Upper lobe of left lung (tissue), 6 donors: Measurements from ENCODE around the gene ISOC2. TPM values are rescaled to one million over a fixed set of nuclear protein-coding genes. Genes with fewer than 3 reads are reported as not detected.

Experiments used
- ATAC-seq, 2 donors: fragments of 200-7000 bp; cut with Tn5 transposase; one replicate each; pipeline ENCODE4 v1.9.1; 2022; ENCODE audit warnings: mild to moderate bottlenecking in 2 of 2, moderate library complexity in 2 of 2; ENCODE audit not compliant: low FRiP score in 2 of 2
- DNase-seq, 2 donors: peaks; one replicate each; pipeline ENCODE4 v3.0.0-alpha.2; 2019 to 2020
- H3K27ac ChIP-seq, 4 donors: fragments of 200-600 bp; sonication (generic); one replicate each; pipeline ENCODE4 v1.5.1; 2016 to 2019
- H3K27me3 ChIP-seq, 4 donors: fragments of 200-600 bp; sonication (generic); one replicate each; pipeline ENCODE4 v1.5.1; 2017 to 2019
- H3K36me3 ChIP-seq, 4 donors: fragments of 200-600 bp; sonication (generic); one replicate each; pipeline ENCODE4 v1.5.1; 2016 to 2019
- H3K4me1 ChIP-seq, 4 donors: fragments of 200-600 bp; sonication (generic); one replicate each; pipeline ENCODE4 v1.5.1; 2018 to 2019
- H3K4me3 ChIP-seq, 4 donors: fragments of 200-600 bp; sonication (generic); one replicate each; pipeline ENCODE4 v1.5.1; 2017 to 2019; ENCODE audit warnings: mild to moderate bottlenecking in 2 of 4, moderate library complexity in 1 of 4
- H3K9me3 ChIP-seq, 4 donors: fragments of 200-600 bp; sonication (generic); one replicate each; pipeline ENCODE4 v1.5.1; 2018 to 2019
- CTCF ChIP-seq, 6 experiments: fragments of 450-650 bp in 4 of 6; fragments of 200-600 bp in 2 of 6; sonication (generic) in 2 of 6; IDR thresholded peaks; one replicate each; pipeline ENCODE4 v1.5.1; 2016 to 2019; ENCODE audit warnings: antibody characterized with exemption in 6 of 6
- EP300 ChIP-seq, 4 donors: sonication (generic); formaldehyde crosslinking; IDR thresholded peaks; one replicate each; pipeline ENCODE4 v1.5.1; 2017; ENCODE audit warnings: antibody characterized with exemption in 4 of 4, control low read depth in 2 of 4
- POLR2A ChIP-seq, 4 donors: fragments of 450-650 bp; IDR thresholded peaks; one replicate each; pipeline ENCODE4 v1.5.1; 2016 to 2017; ENCODE audit warnings: antibody characterized with exemption in 4 of 4, mild to moderate bottlenecking in 2 of 4
- POLR2AphosphoS5 ChIP-seq, 2 donors: sonication (generic); formaldehyde crosslinking; IDR thresholded peaks; one replicate each; pipeline ENCODE4 v1.5.1; 2017; ENCODE audit warnings: antibody characterized with exemption in 2 of 2
- WGBS, 2 donors: methylation state at CpG; one replicate each; pipeline ENCODE4 v1.1.5; 2017 to 2018; 5-methylcytosine and 5-hydroxymethylcytosine counted together
- total RNA-seq, 6 donors: library from RNA; depleted of rRNA in 4 of 6; stranded (reverse); fragments of >200 nt in 4 of 6; gene quantifications; one replicate each; pipeline versions ENCODE4 v1.1.0 to v1.2.1, GENCODE V29; 2016 to 2021
- donor health status: DM: no; HTN: no; CAD: no; lungs with moderate emphysema.
- donor health status: DM: no; HTN: yes; CAD: no; lungs with severe emphysema.

Gene ISOC2
- total RNA-seq, 6 donors from 2014 or later, result 4.2 to 44.8 (median 36.7) TPM

GRCh38 chr19:55481148-55481793, 19.8 kb upstream of the ISOC2 start:
- H3K4me3 ChIP-seq, result no peak overlapping the region
- TF ChIP-seq CTCF (IDR thresholded peaks at IDR 0.05) (no peak), POLR2A (IDR thresholded peaks at IDR 0.05) (no peak), EP300 (IDR thresholded peaks at IDR 0.05) (no peak), POLR2AphosphoS5 (IDR thresholded peaks at IDR 0.05) (no peak)
- H3K36me3 ChIP-seq, result peaks cover 4 to 30% (median 24%) of the 10 kb centered on the region in 4 donors
- WGBS, 2 donors, result 96 to 97% methylated on average over 13 to 36 of the region's 52 CpGs
- no peaks in the 10 kb centered on the region for H3K9me3 ChIP-seq
- ATAC-seq (no peak), DNase-seq (peak in 1 of 2 donors; percentile 83)
- H3K4me1 ChIP-seq, result peaks cover 30 to 39% (median 37%) of the 10 kb centered on the region in 4 donors
- H3K27ac ChIP-seq, result no peak overlapping the region
- no peaks in the 10 kb centered on the region for H3K27me3 ChIP-seq

GRCh38 chr19:55479451-55480230, 18.2 kb upstream of the ISOC2 start:
- WGBS, 2 donors, result 70 to 72% methylated on average over 14 to 15 of the region's 15 CpGs
- no peak for TF ChIP-seq POLR2AphosphoS5 (IDR thresholded peaks at IDR 0.05)
- TF ChIP-seq POLR2A (IDR thresholded peaks at IDR 0.05), result no peak
- no peak for TF ChIP-seq CTCF (IDR thresholded peaks at IDR 0.05)
- TF ChIP-seq EP300 (IDR thresholded peaks at IDR 0.05), result no peak
- H3K27ac ChIP-seq, result no peak overlapping the region

GRCh38 chr19:55479045-55479444, 17.6 kb upstream of the ISOC2 start:
- H3K4me1 ChIP-seq, result peaks cover 16 to 25% (median 21%) of the 10 kb centered on the region in 4 donors
- 83 to 86% methylated on average over 17 of the region's 17 CpGs for WGBS, 2 donors

More at GRCh38 chr19:55479451-55480230, 18.2 kb upstream of the ISOC2 start:
- H3K9me3 ChIP-seq, result no peaks in the 10 kb centered on the region
- DNase-seq (no peak), ATAC-seq (no peak)
- H3K27me3 ChIP-seq, result no peaks in the 10 kb centered on the region
- no peak overlapping the region for H3K4me3 ChIP-seq
- peaks cover 22 to 31% (median 27%) of the 10 kb centered on the region in 4 donors for H3K4me1 ChIP-seq
- H3K36me3 ChIP-seq, result peaks cover 4 to 30% (median 24%) of the 10 kb centered on the region in 4 donors

GRCh38 chr19:55478364-55478763, 16.9 kb upstream of the ISOC2 start:
- DNase-seq, result peak in 1 of 2 donors; percentile 45
- no peaks in the 10 kb centered on the region for H3K27me3 ChIP-seq
- 88 to 92% methylated on average over 12 of the region's 12 CpGs for WGBS, 2 donors
- no peak for TF ChIP-seq CTCF (IDR thresholded peaks at IDR 0.05)
- no peak for TF ChIP-seq POLR2A (IDR thresholded peaks at IDR 0.05)
- TF ChIP-seq EP300 (IDR thresholded peaks at IDR 0.05), result no peak
- no peak for TF ChIP-seq POLR2AphosphoS5 (IDR thresholded peaks at IDR 0.05)
- peaks cover 15 to 24% (median 20%) of the 10 kb centered on the region in 4 donors for H3K4me1 ChIP-seq
- no peak for ATAC-seq
- no peaks in the 10 kb centered on the region for H3K9me3 ChIP-seq
- H3K27ac ChIP-seq, result no peak overlapping the region
- H3K36me3 ChIP-seq, result peaks cover 4 to 27% (median 20%) of the 10 kb centered on the region in 4 donors
- H3K4me3 ChIP-seq, result no peak overlapping the region

More at GRCh38 chr19:55479045-55479444, 17.6 kb upstream of the ISOC2 start:
- ATAC-seq (no peak), DNase-seq (peak in 1 of 2 donors; percentile 78)
- no peaks in the 10 kb centered on the region for H3K27me3 ChIP-seq
- H3K4me3 ChIP-seq, result no peak overlapping the region
- TF ChIP-seq POLR2AphosphoS5 (IDR thresholded peaks at IDR 0.05) (no peak), CTCF (IDR thresholded peaks at IDR 0.05) (no peak), POLR2A (IDR thresholded peaks at IDR 0.05) (no peak), EP300 (IDR thresholded peaks at IDR 0.05) (no peak)
- peaks cover 4 to 30% (median 24%) of the 10 kb centered on the region in 4 donors for H3K36me3 ChIP-seq
- no peaks in the 10 kb centered on the region for H3K9me3 ChIP-seq
- H3K27ac ChIP-seq, result no peak overlapping the region
